Fibroblast of pulmonary artery (primary cell): ENCODE data around the gene PER3.

Source experiments
- DNase-seq: peaks from one replicate; pipeline ENCODE4 v3.0.0-alpha.2; 2010; ENCODE audit warnings: low read depth
- H3K4me3 ChIP-seq: replicated peaks from 2 replicates; pipeline ENCODE4 v1.5.1; 2011; ENCODE audit warnings: low read depth, mild to moderate bottlenecking, control low read depth, low read length, moderate library complexity
- CTCF ChIP-seq: IDR thresholded peaks from 2 replicates; pipeline ENCODE4 v1.5.1; 2011; ENCODE audit warnings: mild to moderate bottlenecking, control low read depth, low read length, inconsistent platforms; ENCODE audit errors: missing control alignments

The PER3 gene

DNA sequence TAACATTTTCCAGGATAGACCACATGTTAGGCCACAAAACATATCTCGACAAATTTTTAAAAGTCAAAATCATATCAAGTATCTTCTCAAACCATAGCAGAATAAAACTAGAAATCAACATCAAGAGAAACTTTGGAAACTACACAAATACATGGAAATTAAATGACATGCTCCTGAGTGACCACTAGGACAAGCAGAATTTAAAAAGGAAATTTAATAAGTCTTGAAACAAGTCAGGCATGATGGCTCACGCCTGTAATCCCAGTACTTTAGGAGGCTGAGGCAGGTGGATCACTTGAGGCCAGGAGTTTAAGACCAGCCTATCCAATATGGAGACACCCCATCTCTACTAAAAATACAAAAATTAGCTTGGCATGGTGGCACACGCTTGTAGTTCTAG lies 95.1 kb downstream of the PER3 start:
- no peak for DNase-seq
- no peak overlapping the region for H3K4me3 ChIP-seq
- TF ChIP-seq CTCF = no peak

- no peak for DNase-seq
- no peak for TF ChIP-seq CTCF
- no peak overlapping the region for H3K4me3 ChIP-seq
These were observed 100.7 kb downstream of the PER3 start for GRCh38 chr1:7884757-7885156.

GRCh38 chr1:7885513-7886404 lies 101.7 kb downstream of the PER3 start:
- H3K4me3 ChIP-seq = no peak overlapping the region
- TF ChIP-seq CTCF = no peak
- DNase-seq = no peak

DNA sequence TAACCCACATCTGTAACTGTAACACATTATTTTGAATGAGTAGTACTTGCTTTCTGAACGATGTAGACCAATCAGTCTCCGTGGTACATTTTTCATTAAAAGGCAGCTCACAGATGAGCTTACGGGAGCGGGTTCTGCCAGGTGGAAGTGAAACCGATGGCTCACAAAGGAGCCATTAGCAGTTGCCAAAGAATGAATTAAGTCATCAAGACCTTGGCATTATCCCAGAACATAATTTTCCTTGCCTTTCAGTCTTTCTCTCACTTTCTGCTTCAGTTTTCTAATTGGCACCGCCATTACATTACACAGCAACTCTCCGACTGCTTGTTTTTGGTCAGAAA lies 102.3 kb downstream of the PER3 start:
- TF ChIP-seq CTCF = no peak
- peak; percentile 19 for DNase-seq
- H3K4me3 ChIP-seq = no peak overlapping the region

DNA sequence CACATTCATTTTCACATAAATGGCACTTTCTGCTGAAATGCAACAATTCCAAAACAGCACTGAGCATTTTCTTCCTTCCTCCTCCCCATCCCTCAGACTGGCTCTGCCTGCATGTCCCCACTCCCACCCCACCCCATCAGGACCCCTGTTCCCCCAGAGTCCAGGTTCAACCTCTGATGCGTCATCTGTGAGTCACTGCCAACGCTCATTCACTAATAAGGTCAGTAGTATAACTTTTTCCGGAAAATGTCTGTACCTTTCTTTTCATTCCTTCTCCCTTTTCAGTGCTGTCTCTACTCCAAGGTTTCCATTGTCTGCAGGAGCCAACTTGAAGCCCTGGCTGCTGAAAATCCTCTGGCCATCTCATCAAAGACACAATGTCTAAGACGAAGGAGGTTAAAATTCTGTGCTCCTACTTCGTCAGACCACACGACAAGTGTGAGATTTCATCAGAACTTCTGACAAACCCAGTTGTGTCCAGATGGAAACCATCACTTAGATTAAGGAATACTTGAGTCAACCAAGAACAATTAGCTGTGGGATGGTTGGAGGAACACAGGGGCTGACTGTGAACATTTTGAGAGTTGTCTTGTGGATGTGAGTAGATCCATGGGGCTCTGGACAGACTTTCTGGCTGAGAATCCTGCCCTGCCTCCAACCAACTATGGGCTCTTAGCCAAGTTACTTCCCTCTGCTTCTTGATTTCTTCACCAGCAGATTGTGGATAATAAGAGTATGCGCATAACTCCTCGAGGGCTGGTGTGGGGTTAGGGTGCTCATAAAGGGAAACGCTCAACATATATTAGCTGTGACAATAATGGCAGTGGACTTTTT lies 104.4 kb downstream of the PER3 start:
- no peak for TF ChIP-seq CTCF
- DNase-seq = peak; percentile 93

GRCh38 chr1:7890853-7891252 lies 106.8 kb downstream of the PER3 start:
- no peak overlapping the region for H3K4me3 ChIP-seq
- TF ChIP-seq CTCF = no peak

More for the DNA sequence above, 104.4 kb downstream of the PER3 start:
- H3K4me3 ChIP-seq = no peak overlapping the region

DNA sequence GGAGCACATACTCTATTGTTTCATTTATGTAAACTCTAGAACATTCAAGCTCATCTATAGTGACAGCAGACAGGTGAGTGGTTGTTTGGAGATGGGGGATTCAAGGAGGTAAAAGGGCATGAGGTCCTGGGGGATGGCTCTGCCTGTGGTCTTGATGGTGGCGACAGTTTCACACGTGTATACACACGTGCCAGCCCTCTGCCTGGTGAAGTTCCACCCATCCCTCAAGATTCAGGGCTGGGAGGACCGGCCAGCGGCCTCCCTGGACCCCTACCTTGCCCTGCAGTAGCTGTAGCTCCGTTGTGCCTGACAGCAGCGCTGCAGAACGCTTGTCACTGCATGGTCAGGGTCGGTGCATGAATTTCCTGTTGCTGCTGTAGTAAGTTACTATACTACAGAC lies 107.7 kb downstream of the PER3 start:
- no peak for DNase-seq
- no peak overlapping the region for H3K4me3 ChIP-seq
- TF ChIP-seq CTCF = no peak

More at GRCh38 chr1:7890853-7891252, 106.8 kb downstream of the PER3 start:
- no peak for DNase-seq
